ENCODE measurements around the gene SULT2A1. TPM values are rescaled to one million over a fixed set of nuclear protein-coding genes. Genes with fewer than 3 reads are reported as not detected.

Gene SULT2A1
- polyA plus RNA-seq, 1 donor from 2014 or later = not detected

DNA sequence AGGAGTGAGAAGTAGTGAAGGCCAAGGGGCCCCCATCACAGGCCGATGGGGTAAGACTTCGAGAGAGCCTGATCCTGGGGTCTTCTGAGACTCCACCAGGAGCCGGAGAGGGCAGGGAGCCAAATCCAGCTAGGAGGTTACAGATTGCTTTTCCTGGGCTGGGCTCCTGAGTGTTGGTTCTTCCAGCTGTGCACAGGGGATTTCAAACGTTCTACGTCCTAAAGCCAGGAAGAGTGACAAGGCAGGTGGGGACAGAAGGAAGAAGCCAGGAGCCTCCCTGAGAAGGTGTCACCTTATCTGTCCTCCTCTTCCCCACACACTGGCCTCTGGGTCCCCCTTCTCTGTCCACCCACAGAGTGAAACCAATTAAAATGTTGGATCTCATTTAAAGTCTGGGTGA is 43.2 kb downstream of the SULT2A1 start:
- no peaks in the 10 kb centered on the region for H3K4me1 Mint-ChIP-seq
- no peak overlapping the region for H3K4me3 Mint-ChIP-seq
- H3K27ac Mint-ChIP-seq = no peak overlapping the region
- H3K36me3 Mint-ChIP-seq = no peaks in the 10 kb centered on the region
- no peaks in the 10 kb centered on the region for H3K9me3 Mint-ChIP-seq
- peaks cover 21% of the 10 kb centered on the region for H3K27me3 Mint-ChIP-seq

DNA sequence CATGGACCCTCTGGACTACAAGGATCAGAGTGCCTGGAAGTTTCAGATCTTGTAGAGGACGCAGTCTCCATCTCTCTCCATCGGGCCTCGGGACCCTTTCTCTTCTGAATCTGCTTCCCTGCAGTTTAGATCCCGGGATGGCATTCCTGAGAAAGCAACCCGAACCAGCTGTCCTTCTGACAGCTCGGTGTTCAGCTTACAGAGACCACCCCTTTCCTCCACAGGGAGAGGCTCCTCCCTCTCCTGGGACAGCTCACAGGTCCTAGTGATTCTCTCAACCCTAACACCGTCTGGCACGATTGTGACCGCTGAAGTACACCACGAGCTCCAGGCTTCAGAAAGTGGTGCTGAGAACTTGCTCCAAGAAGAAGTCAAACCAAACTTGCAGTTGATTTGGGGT is 46.2 kb downstream of the SULT2A1 start:
- H3K36me3 Mint-ChIP-seq = no peaks in the 10 kb centered on the region
- H3K4me3 Mint-ChIP-seq = no peak overlapping the region
- peaks cover 15% of the 10 kb centered on the region for H3K27me3 Mint-ChIP-seq
- H3K9me3 Mint-ChIP-seq = no peaks in the 10 kb centered on the region
- no peaks in the 10 kb centered on the region for H3K4me1 Mint-ChIP-seq
- H3K27ac Mint-ChIP-seq = peak overlapping the region in 1 of 3 donors; percentile 14

DNA sequence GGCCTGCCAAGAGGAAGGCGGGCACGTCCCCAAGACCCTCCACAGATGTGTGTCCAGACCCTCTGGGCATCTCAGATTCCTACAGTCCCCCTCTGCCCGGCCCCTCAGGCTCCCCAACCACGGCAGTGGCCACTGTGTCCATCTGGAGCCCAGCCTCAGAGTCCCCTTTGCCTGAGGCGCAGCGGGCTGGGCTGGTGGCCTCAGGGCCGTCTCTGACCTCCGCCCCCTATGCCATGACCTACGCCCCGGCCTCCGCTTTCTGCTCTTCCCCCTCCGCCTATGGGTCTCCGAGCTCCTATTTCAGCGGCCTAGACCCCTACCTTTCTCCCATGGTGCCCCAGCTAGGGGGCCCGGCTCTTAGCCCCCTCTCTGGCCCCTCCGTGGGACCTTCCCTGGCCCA is 46.7 kb downstream of the SULT2A1 start:
- Mint-ChIP-seq H3K27me3 (peaks cover 15% of the 10 kb centered on the region), H3K4me1 (no peaks in the 10 kb centered on the region), H3K27ac (no peak overlapping the region), H3K9me3 (no peaks in the 10 kb centered on the region), H3K36me3 (no peaks in the 10 kb centered on the region), H3K4me3 (no peak overlapping the region)

DNA sequence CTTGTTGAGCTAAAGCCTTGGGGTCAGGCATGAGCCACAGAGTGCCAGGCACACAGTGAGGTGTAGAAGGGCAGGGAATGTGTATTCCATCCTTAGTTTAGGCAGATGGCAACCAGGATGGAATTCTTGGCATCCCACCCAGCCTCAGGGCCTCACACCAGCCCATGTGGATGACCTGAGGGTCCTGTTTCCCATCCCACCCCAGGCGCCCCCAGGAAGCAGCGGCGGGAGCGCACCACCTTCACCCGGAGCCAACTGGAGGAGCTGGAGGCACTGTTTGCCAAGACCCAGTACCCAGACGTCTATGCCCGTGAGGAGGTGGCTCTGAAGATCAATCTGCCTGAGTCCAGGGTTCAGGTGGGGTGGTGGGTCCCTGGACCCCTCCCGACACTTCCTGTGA is 50.1 kb downstream of the SULT2A1 start:
- no peaks in the 10 kb centered on the region for H3K9me3 Mint-ChIP-seq
- no peaks in the 10 kb centered on the region for H3K4me1 Mint-ChIP-seq
- H3K27ac Mint-ChIP-seq = no peak overlapping the region
- no peak overlapping the region for H3K4me3 Mint-ChIP-seq
- no peaks in the 10 kb centered on the region for H3K36me3 Mint-ChIP-seq
- H3K27me3 Mint-ChIP-seq = peaks cover under 1% of the 10 kb centered on the region

DNA sequence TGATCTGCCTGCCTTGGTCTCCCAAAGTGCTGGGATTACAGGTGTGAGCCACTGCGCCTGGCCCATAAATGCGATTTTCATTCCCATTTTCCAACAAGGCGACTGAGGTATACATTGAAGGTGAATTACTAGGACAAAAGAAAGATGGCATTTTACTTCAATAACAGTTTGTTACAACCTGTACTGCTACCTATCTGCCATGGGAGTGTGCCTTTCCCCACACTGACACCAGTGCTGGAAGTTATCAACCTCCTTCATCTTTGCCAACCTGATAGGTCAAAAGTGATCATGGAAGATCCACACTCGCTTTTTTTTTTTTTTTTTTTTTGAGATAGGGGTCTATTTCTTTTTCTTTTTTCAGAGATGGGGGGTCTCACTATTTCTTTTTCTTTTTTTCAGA is 53.4 kb downstream of the SULT2A1 start:
- Mint-ChIP-seq H3K36me3 (no peaks in the 10 kb centered on the region), H3K27me3 (no peaks in the 10 kb centered on the region), H3K4me3 (no peak overlapping the region), H3K9me3 (no peaks in the 10 kb centered on the region), H3K4me1 (peaks cover 0 to 2% (median 0%) of the 10 kb centered on the region in 3 donors), H3K27ac (no peak overlapping the region)

DNA sequence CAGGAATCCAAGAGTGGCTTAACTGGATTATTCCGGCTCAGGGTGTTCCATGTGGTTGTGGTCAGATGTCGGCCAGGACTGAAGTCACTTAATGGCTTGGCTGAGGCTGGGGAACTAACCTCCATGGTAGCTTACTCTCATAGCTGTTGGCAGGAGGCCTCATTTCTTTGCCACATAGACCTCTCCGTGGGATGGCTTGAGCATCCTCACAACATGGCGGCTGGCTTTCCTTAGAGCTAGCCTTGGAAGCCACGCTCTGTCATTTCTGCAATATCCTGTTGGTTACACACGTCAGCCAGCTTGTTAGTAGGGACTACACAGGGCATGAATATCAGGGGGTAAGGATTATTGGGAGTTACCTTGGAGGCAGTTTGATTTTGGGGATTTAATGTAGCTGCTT is 59.3 kb downstream of the SULT2A1 start:
- Mint-ChIP-seq H3K36me3 (no peaks in the 10 kb centered on the region), H3K4me1 (peaks cover 0 to 2% (median 0%) of the 10 kb centered on the region in 3 donors), H3K27me3 (peaks cover 4% of the 10 kb centered on the region), H3K4me3 (no peak overlapping the region), H3K27ac (no peak overlapping the region), H3K9me3 (peaks cover 4 to 7% (median 5%) of the 10 kb centered on the region in 3 donors)

DNA sequence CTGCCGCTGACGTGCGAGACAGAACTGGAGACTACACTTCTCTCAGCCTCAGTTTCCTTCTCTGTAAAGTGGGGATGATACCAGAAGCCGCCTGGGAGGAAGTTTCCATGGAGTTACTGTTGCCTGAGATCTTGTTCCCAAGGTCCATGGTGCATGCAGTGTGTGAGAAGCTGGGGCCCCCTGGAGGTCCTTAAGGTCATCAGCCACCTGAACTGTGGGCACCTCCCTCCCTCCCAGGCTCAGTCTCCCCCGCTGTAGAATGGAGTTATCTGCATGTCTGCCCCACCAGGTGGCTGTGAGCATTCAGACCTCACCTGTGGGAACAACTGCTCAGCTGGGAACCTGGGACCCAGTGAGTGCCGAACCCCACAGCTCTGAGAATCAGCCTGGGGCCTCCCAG is 61.7 kb downstream of the SULT2A1 start:
- Mint-ChIP-seq H3K9me3 (peaks cover 4 to 7% (median 5%) of the 10 kb centered on the region in 3 donors), H3K36me3 (no peaks in the 10 kb centered on the region), H3K4me1 (peaks cover 3 to 7% (median 4%) of the 10 kb centered on the region in 3 donors), H3K4me3 (no peak overlapping the region), H3K27ac (no peak overlapping the region), H3K27me3 (peaks cover 11% of the 10 kb centered on the region)

DNA sequence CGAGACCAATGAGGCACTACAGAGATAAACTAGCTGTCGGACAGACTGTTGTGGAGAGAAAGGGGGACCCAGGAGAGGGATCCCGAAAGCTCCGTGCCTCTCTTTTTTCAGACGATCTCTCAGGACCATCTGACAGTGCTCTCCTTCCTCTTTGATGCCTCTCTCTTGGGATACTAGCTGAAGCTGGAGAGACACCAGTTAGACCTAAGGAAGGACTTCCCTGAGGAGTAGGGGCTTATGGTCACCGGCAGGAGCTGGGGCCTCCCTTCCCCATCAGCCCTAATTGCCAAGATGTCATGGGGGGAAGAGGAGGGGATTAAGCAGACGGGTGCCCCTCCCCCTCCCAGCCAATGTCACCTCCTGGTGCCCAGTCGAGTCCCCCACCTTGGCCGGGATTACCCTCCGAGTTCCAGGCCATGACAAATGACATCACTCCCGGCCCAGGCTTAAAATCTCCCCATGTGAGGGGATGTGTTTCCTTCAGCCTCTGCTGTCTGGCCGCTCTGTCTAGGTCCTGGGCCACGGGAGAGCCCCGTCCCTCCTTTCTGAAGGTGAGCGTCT is 64.6 kb downstream of the SULT2A1 start, which contains the start of gene CRX:
Gene CRX (plus strand): TSS at position 478 of the 561 bp plus-strand sequence. CDS start 12,507 bp downstream, outside the sequence.
- Mint-ChIP-seq H3K27me3 (peaks cover 15% of the 10 kb centered on the region), H3K36me3 (no peaks in the 10 kb centered on the region), H3K4me3 (peak within 1 kb of the TSS in 1 of 4 donors; percentile 54), H3K4me1 (peaks cover 3 to 5% (median 5%) of the 10 kb centered on the region in 3 donors), H3K9me3 (no peaks in the 10 kb centered on the region), H3K27ac (no peak within 1 kb of the TSS)

Other genes starting within 250 kb of the SULT2A1 start
- gene EHD2, start 172.9 kb downstream of the SULT2A1 start, polyA plus RNA-seq = not detected
- 304 TPM for gene NOP53, start 140.8 kb downstream of the SULT2A1 start, polyA plus RNA-seq
- gene SELENOW, start 107.6 kb downstream of the SULT2A1 start, polyA plus RNA-seq = 210 TPM
- not detected for gene TPRX1, start 81.8 kb downstream of the SULT2A1 start, polyA plus RNA-seq
- not detected for gene CRX, start 64.4 kb downstream of the SULT2A1 start, polyA plus RNA-seq
- not detected for gene TPRX2, start 27.1 kb downstream of the SULT2A1 start, polyA plus RNA-seq
- gene BSPH1, start 105.9 kb upstream of the SULT2A1 start, polyA plus RNA-seq = not detected
- gene ELSPBP1, start 108.3 kb upstream of the SULT2A1 start, polyA plus RNA-seq = not detected
- not detected for gene CABP5, start 157.8 kb upstream of the SULT2A1 start, polyA plus RNA-seq
- 2.4 TPM for gene PLA2G4C, start 224.5 kb upstream of the SULT2A1 start, polyA plus RNA-seq